ENCODE data around the gene USP7.
A peak's percentile ranks its signal among the peaks of the same experiment; 100 is the strongest.
"Not testable (repeated sequence)": the region's sequence is repeated elsewhere in the genome, so short reads cannot be mapped to it uniquely, and the experiment has no call there.

USP7 gene

DNA sequence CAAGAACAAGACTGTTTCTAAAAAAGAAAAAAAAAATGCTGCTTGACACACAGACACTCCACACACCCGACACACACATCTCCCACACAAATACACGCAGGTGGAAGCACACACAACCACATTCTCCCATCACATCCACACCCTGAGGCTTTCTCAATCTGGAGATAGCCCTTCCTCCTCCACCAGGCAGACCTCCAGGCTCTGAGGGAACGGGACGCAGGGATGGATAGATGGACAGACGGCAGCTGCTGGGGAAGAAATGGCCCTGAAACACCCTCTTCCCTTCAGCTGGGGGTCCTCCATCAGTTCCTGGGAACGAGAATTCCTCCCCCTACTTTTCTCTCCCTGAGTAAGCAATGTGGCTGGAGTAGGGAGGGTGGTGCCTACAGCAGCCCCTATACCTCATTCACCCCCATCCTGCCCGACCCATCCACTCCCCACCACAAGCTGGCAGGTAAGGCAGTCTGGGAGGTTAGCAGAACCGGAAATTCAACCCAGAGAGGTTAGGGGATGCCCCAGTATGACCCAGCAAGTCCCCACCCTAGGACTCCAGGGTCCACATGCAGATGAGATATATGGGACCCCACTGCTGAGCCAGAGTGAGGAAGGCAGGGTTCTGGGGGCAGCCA is 85.7 kb downstream of the USP7 start:
- no peak for DNase-seq (ENCODE audit: low spot score)

DNA sequence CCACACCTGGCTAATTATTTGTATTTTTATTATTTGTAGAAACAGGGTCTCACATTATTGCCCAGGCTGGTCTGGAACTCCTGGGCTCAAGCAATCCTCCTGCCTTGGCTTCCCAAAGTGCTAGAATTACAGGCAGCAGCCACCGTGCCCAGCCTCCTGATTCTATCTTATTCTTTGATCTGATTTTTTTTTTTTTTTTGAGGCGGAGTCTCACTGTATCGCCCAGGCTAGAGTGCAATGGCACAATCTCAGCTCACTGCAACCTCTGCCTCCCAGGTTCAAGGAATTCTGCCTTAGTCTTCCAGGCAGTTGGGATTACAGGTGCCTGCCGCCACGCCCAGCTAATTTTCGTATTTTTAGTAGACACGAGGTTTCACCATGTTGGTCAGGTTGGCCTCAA is 88.4 kb downstream of the USP7 start:
- DNase-seq (ENCODE audit: low spot score): not testable (repeated sequence)

DNA sequence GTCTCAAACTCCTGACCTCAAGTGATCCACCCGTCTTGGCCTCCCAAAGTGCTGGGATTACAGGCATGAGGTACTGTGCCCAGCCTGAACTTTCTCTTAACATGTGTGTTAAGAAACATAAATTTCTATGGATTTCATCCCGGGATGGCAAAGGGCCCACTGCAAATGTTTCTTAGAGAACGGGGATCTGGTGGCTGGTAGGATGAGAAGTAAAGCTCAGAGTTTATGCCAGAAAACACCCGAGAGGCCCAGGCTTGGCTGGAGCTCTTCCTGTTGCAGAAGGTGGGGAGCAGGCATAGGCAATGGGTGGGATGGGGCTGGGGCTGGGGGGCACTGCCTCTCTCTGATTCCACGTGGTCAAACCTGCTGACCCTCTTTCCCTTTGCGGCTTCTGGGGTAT is 89.3 kb downstream of the USP7 start:
- peak; percentile 36 for DNase-seq (ENCODE audit: low spot score)

DNA sequence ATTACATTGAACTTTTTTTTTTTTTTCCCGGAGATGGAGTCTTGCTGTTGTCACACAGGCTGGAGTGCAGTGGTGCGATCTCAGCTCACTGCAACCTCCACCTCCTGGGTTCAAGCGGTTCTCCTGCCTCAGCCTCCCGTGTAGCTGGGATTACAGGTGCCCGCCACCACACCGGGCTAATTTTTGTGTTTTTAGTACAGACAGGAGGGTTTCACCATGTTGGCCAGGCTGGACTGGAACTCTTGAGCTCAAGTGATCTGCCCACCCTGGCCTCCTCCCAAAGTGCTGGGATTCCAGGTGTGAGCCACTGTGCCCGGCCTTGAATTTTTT is 89.9 kb downstream of the USP7 start:
- DNase-seq (ENCODE audit: low spot score): not testable (repeated sequence)

DNA sequence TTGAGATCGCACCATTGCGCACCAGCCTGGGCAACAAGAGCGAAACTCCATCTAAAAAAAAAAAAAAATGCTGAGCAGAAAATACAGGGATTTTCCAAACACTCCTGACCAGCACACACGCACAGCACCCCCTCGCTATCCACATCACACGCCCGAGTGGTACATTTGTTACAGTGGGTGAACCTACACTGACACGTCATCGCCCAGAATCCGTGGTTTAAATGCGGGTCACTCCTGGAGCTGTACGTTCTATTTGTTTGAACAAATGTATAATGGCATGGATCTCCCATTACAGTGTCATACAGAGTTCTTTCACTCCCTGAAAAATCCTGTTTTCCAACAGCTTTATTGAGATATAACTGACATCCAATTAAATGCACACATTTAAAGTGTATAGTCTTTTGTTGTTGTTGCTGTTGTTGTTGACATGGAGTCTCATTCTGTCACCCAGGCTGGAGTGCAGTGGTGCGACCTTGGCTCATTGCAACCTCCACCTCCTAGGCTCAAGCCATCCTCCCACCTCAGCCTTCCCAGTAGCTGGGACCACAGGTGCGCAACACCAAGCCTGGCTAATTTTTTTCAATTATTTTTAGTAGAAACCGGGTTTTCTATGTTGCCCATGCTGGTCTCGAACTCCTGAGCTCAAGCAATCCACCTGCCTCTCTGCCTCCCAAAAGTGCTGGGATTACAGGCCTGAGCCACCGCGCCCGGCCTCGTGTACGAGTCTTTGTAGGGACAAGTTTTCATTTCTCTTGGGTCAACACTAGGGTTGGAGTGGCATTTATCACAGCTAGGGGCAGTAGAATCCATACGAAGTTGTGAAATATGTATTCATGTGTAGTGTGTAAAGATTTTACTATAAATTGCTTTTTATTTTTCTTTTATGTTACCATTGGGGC is 90.5 kb downstream of the USP7 start:
- DNase-seq (ENCODE audit: low spot score): no peak

DNA sequence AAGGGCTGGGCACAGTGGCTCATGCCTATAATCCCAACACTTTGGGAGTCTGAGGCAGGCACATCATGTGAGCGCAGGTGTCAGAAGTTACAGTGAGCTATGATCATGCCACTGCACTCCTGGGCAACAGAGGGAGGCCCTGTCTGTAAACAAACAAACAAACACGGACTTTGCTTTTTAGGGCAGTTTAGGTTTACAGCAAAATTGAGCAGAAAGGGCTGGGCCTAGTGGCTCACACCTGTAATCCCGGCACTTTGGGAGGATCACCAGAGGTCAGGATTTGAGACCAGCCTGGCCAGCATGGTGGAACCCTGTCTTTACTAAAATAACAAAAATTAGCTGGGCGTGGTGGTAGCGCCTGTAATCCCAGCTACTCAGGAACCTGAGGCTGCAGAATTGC is 91.6 kb downstream of the USP7 start:
- no peak for DNase-seq (ENCODE audit: low spot score)

DNA sequence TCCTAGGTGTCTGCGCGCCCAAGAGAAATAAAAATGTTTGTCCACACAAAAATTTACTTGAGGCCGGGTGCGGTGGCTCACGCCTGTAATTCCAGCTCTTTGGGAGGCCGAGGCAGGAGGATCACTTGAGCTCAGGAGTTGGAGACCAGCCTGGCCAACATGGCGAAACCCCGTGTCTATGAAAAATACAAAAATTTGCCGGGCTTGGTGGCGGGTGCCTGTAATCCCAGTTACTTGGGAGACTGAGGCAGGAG is 93.8 kb downstream of the USP7 start:
- DNase-seq (ENCODE audit: low spot score): not testable (repeated sequence)

DNA sequence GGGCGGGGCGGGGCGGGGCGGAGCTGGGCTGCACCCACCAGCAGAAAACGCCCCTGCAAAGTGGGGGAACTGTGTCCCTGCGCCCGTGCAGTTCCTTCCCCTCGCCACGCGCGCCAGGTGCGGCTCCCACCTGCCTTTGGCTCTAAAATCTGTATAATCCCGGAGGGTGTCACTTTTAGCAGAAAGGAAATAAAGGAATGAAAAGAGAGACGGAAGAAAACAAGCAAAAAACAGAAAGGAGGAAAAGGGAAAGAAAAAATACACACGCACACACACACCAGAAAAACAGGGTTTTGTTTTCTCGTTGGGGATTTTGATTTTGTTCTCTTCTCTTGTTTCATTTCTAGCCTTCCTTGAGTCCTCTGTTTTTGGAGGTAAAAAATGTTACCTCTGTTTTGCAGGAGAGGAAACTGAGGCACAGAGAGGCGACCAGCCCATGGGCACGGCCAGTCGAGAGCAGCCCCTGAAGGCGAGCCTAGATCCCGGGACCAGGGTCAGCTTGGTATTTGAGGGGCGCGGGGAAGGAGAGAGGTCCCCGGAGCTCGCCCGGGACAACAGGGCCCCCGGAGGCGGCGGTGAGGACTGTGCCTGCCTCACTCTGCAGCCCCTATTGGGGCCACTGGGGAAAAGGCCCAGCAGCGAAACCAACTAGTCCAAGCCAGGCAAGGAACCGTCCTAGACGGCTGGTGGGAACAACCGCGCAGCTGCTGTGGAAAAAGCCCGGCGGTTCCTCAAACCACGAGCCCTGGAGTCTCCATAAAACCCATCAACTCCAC is 94.3 kb downstream of the USP7 start:
- no peak for DNase-seq (ENCODE audit: low spot score)

DNA sequence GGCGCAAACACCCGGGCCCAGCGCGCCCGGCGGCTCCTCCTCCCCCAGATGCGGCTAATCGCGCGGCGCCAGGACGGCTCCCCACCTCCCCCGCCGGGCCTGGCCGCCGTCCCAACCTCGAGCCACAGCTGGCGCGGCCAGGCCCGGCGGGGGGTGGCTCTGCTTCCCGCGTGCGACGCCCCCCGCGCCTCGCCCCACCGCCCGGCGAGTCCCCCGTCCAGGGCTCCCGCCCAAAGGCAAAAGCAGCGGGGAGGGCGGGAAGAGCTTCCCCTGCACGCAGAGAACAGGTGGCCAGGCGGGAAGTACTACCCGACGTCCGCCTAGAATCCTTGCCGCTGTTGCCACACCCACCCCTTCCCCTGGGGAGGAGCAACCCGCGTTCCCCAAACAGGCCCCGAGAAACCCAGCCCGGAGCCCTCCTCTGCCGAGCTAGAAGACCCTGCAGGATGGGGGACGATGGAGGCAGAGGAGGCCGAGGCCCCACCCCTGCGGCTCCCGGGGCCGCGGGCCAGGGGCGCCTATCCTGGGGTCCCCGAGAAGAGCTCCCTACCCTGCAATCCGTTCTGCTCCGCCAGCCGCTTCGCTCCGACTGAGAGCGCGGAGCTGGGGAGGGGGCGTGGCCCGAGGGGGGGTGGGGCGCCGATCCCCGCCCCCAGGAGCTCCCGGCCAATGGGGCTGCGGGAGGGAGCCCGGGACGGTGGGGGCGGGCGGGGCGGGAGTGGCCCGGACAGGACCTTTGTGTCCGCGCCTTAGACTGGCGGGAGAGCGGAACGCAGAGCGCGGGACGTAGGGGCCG is 95.1 kb downstream of the USP7 start, which contains the start of gene CARHSP1:
TSS of gene CARHSP1 (minus strand) at position 591 of the 796 bp plus-strand sequence. CDS start 9,678 bp downstream, outside the sequence.
- DNase-seq (ENCODE audit: low spot score): peak; percentile 98

DNA sequence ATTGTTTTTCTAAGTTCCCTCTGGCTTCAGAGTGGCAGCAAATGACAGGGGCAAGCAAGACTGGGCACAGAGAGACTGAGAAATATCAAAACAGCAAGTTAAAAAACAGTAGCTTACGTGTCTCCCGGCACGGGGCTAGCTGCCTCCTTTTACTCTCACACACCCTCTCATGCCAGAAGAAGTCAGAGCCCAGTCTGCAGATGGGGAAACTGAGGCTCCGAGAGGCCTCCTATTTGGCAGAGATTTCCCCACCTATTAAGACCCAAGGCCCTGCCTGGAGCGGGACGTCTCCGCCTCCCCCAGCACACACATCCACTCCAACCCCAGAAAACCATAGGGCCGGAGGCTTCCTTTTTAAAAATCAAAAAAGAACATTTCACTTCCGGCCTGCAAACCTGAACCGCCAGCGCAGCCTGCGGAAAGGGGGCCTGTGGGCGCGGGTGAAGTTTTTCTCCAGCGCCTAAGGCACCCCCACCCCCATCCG is 95.7 kb downstream of the USP7 start:
- no peak for DNase-seq (ENCODE audit: low spot score)

DNA sequence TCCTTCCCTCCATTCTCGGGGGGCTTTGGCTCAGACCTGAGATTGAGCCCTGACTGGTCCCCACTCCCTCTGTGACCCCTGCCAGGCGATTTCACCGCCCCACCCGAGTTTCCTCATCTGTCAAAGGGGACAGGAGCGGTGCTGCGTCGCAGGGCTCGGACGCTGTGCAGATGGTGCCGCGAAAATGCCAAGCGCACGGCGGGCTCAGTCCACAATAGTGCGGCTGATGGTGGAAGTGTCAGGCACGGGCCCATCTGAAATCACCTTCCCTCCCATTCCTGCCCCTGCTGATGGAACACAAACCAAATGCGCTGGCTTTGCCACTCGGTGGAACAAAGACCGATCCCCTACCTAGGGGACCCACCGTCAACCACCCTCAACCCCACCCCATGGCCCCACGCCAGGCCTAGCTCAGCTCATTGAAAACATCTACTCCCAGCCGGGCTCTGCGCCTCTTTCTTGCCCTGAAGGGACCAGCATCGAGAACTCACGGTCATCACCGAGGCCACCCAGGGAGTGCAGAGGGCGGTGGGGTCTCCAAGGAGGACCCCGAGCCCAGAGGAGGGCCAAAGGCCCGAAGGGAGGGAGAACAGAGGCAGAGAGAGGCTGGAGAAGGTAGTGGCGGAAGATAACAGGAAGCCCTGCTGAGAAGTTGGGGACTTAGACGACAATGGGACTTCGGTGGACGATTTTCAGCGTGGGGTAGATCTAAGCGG is 96.3 kb downstream of the USP7 start:
- peak; percentile 40 for DNase-seq (ENCODE audit: low spot score)

DNA sequence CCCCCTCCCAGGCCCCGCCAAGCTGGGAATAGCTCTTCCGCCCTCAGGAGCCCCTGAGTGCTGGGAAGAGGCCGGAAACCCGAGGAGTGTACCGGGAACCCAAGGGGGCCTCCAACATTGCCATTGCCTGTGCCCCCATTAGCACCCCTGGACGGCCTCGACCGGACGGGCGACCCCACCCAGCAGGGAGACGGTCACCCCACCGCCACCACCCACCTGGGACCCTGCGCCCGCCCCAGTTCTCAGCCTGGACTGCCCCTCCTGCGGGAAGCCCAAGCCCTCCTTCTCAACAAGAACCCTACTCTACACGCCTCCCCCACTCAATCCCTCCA is 96.9 kb downstream of the USP7 start:
- no peak for DNase-seq (ENCODE audit: low spot score)

DNA sequence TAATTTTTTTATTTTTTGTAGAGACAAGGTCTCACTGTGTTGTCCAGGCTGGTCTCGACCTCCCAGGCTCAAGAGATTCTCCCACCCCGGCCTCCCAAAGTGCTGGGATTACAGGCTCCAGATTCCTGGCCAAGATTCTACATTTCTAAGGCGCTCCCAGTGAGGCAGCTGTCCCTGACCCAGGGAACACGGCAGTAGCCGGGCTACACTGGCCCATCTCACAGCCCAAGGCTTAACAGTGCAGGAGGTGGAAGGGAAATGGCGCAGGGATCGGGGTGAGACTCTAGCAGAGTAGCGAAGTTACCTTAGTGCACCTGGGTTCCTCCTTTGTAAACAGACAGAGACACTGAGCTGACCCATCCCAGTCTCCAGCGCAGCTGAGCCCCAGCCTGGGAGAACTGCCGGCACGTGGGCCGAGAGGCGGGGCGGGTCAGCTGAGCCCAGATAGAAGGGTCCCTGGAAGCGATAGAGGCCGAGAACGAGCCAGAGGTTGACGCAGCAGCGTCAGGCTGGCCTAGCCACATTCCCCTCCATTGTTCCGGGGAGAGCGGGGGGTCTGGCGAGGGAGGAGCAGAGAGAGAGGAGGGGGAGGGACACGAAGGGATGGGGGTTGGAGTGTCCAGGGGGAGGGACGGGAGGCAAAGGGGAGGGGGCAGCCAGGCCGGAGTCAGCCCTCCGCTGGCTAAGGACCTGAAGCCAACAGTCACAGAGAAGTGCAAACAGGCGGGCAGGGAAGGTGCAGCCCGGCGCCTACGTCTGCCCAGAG is 97.4 kb downstream of the USP7 start:
- peak; percentile 26 for DNase-seq (ENCODE audit: low spot score)

DNA sequence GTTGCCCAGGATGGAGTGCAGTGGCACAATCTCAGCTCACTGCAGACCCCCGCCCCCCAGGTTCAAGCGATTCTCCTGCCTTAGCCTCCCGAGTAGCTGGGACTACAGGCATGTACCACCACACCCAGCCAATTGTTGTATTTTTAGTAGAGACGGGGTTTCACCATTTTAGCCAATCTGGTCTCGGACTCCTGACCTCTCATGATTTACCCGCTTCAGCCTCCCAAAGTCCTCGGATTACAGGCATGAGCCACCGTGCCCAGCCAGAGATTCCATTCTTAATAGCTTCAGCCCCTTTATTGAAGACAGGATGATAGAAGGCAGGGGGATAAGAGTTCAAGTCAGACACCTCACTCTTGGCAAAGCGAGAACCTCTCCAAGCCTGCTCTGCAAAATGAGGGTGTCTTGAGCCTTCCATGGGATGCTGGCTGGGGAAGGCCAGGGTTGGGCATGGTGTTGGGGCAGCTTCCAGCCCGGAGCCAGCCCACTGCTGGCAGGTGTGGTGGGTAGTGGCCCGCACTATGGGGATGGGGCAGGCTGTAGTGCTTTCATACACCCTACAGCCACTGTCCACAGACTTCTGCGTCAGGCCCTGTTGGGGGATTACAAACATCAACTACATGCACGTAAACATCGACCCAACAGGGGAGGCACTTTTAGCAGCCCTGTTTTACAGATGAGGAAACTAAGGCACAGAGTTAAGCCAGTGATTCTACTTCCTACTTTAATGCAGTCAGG is 98.4 kb downstream of the USP7 start:
- DNase-seq (ENCODE audit: low spot score): no peak

DNA sequence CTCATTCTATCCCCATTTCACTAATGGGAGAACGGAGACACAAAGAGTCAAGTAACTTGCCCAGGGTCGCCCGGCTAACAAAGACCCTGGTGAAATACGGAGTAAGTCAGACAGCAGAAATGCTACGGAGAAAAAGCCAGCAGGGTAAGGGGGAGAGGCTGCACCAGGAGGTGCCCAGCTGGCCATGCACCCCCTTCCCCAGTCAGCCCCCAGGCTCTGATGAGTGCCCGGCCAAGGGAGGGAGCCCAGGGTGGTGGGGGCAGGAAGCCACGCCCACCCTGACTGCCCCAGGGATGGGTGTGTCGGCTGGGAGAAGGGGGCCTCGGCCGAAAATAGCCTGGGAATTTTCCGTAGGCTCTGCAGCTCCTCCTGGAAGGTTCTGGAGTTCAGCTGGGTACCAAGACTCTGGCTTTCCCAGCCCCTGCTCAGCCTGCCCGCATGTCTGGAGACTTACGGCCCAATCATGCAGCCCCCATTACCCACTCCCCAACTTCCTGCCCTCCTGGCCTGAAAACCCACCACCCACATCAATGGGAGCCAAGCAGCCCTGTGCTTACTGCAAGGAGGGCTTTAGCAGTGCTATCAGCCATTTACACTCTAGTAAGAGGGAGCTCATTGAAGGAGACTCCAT is 99.1 kb downstream of the USP7 start:
- DNase-seq (ENCODE audit: low spot score): no peak

DNA sequence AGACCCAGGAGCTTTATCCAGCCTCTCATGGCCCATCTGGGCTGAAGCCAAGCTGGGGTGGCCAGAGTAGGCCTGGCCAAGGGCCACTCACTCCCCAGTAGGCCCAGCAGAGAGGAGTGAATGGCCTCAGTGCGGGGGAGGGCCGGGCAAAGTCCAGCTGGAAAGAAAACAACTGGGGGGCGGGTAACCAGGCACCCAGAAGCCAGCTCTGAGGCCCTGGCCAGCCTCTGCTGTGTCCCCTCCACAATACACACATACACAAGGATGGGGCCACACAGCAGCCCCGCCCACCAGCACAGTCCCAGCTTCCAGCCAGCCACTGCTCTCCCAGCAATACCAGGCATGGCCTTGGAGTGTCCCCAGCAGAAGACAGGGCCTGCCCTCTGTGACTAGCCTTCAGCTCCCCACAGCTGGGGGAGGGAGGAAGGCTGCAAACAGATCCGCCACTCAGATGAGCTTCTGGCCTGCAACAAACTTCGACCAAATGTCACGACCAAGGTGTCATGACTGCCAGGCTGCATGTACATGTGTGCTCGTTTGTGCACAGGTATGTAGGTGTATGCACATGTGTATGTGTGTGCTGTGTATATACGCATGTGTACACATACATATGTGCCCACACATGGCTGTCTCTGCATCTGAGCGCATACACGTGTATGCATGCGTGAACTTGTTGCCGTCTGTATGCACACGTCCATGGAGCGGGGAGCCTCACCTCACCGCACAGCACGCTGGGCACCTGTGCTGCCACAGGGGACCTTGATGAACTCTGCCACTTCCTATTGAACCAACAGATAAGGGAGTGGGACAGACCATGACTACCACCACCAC is 99.9 kb downstream of the USP7 start:
- peak; percentile 49 for DNase-seq (ENCODE audit: low spot score)

DNA sequence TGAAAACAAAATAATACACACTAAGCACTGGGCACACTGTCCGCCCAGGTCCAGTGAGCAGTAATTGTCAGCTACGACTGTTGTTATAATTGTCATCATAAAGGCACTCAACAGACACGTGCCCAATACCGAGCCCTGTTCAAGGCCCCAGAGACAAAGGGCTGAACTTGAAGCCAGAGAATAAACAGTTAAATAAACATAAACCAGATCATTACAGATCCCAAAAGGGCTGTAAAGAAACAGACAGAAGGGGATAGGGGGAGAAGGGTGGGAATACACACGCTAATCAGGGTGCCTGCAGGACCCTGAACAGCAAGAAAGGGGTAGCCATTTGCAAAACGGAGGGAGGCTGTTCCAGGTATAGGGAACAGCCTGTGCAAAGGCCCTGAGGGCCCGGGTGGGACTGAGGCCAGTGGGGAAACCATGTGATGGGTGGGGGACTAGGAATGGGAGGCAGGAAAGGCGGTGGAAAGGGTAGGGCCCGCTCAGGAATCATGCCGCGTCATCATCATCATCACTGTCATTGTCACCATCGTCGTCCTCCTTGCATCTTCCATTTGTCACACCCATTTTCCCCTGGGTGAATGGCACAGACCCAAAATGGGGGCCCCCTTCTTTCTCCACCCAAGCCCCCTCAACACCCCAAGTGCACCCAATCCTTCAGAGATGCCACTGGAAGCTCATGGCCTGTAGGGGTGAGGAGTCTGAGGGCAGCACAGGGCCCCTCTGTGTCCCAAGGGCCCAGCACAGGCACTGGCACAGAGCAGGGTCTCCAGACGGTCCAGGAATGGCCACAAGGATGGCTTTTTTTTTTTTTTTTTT is 101.2 kb downstream of the USP7 start:
- DNase-seq (ENCODE audit: low spot score): no peak
